GM18861 (cell line): ENCODE data around the gene TECRL.

ENCODE experiments used
- ATAC-seq: cut with Tn5 transposase; IDR thresholded peaks from one replicate; pipeline ENCODE4 v1.9.1; 2021; ENCODE audit not compliant: unreplicated experiment

The TECRL gene, protein sequence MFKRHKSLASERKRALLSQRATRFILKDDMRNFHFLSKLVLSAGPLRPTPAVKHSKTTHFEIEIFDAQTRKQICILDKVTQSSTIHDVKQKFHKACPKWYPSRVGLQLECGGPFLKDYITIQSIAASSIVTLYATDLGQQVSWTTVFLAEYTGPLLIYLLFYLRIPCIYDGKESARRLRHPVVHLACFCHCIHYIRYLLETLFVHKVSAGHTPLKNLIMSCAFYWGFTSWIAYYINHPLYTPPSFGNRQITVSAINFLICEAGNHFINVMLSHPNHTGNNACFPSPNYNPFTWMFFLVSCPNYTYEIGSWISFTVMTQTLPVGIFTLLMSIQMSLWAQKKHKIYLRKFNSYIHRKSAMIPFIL

DNA sequence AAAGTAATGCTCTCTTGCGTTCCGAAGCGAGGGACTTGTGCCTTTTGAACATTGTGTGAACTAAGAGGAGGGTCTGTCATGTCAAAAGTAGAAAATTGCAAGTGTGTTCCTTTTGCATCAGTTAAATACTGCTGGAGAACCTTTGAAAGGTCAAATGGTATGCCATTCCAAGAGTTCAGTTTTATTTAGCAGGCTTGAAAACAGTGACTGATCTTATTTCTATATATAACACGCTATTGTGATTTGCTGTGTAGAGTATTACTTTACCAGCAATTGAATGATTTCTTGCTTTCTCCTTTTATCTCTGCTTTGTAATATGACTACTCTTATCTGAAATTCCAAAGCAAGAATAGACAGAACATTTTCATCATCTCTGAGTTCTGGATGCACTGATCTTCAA lies at the start of gene TECRL:
Gene TECRL, minus strand, starts transcription at position 151 of the 400 bp plus-strand sequence. Its CDS starts 99 bp downstream, at position 52.
- ATAC-seq, result no peak

GRCh38 chr4:64432674-64433073 lies 23.4 kb upstream of the TECRL start:
- ATAC-seq, result no peak

GRCh38 chr4:64430933-64431332 lies 21.7 kb upstream of the TECRL start:
- ATAC-seq, result no peak

DNA sequence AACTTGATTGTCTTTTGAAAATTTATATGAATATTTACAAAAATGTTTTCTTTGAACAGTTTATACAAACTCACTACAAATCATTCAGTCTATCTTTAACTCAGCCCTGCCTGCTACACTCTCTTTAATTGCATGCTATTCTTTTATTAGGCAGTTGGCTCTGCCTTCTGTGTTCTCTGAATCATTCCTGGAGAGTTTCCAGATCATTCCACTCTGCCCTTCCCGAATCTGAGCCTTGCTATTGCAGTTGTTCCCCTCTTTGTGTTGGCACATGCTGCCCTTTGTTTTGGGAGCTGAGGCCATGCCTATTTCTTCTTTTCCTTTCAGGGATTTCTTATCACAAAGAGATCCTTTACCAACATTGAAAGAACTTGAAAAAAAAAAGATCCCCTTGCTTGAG lies 8.7 kb upstream of the TECRL start:
- ATAC-seq, result no peak

- no peak for ATAC-seq
These were observed 2.2 kb downstream of the TECRL start for GRCh38 chr4:64407000-64407399.

- no peak for ATAC-seq
These were observed 3.5 kb downstream of the TECRL start for GRCh38 chr4:64405761-64406160.

GRCh38 chr4:64402684-64403083 lies 6.6 kb downstream of the TECRL start:
- ATAC-seq, result no peak

DNA sequence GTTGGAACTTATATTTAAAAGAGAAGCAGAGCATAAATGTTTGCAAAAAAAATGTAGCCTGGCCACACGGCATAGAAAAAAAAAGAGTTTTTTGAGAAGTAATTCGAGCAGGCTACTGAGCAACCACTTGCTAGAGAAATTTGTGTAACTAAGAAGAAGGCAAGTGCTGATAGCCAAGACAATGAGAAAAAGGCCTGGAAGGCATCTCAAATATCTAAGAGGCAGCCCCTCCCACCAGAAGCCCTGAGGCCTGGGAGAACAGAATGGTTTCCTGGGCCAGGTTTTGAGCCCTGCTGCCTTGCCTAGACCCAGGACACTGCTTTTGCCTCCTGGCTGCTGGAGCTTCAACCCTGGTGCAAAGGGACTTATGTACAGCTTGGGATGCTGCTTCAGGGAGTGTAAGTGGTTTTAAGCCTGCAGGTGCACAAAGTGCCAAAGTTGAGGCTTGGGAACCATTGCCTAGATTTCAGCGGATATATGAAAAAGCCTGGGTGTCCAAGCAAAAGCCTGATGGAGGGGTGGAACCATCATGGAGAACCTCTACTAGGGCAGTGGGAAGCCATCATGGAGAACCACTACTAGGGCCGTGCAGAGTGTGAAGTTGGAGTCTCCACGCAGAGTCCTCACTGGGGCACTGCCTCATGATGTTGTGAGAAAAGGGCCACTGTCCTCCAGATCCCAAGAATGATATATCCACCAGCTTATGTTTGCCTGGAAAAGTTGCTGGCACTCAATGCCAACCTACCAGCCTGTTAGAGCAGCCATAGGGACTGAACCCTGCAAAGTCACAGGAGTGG lies 9.7 kb downstream of the TECRL start:
- ATAC-seq, result no peak

GRCh38 chr4:64394469-64394868 lies 14.8 kb downstream of the TECRL start:
- no peak for ATAC-seq

DNA sequence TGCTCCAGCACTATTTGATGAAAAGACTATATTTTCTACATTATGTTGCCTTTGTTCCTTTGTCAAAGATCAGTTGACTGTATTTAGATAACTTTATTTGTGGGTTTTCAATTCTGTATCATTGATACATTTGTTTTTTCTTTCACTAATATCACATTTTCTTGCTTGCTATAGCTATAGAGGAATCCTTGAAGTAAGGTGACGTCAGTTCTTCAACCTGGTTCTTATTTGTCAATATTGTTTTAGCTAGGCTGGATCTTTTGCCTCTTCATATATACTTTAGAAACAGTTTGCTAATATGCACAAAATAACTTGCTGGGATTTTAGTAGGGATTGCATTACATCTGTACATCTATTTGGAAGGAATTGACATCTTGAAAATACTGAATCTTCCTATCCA lies 21.0 kb downstream of the TECRL start:
- ATAC-seq, result no peak

DNA sequence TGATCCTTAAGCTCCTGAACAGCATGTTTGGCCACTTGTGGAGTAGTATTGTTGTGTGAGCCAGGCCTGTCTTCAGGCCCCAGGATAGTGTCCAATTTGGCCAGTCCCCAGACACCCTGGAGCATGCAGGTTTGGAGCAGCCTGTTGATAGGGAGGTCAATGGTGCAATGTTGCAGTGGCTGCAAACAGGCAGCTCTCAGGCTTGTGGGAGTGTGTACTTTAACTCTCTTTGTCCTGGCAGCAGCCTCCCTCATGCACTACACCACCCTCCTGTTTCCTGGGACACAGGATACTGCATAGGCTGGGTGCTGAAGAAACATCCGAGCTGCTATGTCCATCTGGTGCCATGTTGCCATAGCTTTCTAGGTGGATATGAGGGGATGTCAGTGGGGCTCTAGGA lies 24.0 kb downstream of the TECRL start:
- ATAC-seq, result no peak

GRCh38 chr4:64384237-64385203 lies 24.7 kb downstream of the TECRL start:
- ATAC-seq, result no peak

DNA sequence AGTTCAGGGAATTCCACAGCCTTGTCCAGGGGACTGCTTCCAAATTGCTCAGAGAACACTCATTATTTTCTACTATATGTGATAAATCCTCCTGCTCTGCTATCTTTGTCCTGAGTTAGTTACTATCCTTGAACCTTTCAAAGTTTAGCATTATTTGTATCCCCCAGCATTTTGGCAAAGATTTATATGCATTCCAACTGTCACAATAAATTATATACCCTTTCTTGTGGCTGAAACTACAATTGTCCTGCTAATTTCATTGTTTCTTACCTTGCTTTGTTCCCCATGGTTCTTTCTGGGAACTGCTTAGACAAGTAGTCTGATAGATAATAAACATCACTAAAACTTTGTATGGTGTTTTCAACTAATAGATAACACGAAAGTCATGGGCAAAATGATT lies 40.5 kb downstream of the TECRL start:
- no peak for ATAC-seq

DNA sequence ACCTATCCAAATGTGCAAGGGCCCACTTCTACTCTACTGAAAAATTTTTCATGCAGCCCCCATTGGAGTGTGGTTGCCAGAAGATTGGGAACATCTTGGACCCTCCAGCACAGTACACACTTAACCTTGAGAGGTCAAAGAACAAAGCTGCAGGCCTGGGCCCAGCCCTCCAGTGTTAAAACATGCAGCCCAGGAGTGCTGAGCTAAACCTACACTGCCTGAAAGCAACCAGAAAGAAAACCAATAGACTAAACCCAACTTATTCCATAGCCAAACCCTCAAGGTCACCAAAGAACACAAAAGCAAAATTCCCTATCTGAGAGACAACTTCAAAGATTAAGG lies 47.9 kb downstream of the TECRL start:
- ATAC-seq, result no peak

DNA sequence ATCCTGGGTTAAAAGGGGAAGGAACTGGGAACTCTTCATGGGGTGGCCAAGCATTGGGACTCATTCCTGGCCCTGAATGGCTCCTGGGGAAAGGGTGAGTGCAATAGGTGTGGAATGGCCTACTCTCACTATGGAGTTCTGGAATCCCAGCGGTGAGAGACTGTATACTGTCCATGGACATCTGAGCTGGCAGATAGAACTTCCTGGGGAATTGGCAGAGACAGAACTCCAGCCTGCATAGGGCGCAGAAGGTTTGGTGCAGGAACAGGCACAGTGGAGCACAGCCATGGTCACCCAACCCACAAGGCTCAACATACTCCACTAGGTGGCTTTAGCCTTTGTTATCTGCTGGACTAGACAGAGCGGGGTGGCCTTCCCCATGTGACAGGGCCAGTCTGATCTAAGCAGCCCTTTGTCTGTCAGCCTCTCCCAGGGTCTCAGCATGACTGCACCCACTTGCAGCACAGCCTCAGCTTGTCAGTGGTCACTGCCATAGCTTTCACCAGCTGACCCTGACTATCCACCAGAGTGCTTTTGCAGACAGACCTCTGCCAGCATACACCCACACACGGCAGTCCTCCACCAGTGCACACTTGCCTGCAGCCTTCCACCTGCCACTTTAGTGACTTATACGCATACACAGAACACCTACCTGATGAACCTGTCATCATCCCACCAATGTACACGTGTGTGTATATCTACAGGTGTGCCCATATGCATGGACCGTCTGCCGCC lies 48.4 kb downstream of the TECRL start:
- ATAC-seq, result no peak

GRCh38 chr4:64359489-64359888 lies 49.8 kb downstream of the TECRL start:
- no peak for ATAC-seq

GRCh38 chr4:64353904-64354303 lies 55.3 kb downstream of the TECRL start:
- ATAC-seq, result no peak

GRCh38 chr4:64341711-64342110 lies 67.5 kb downstream of the TECRL start:
- no peak for ATAC-seq

- no peak for ATAC-seq
These were observed 68.8 kb downstream of the TECRL start for GRCh38 chr4:64340218-64341110.

DNA sequence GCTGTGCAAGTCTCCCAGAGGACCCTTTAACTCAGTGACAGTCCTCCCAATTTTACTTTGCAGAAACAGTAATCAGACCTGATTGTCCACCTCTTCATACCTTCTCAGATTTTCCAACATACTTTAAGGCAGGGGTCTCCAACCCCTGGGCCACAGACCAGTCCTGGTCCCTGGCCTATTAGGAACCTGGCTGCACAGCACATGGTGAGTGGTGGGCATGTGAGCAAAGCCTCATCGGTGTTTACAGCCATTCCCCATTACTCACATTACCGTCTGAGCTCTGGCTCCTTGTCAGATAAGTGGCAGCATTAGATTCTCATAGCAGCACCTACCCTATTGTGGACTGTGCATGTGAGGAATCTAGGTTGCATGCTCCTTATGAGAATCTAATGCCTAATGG lies 74.3 kb downstream of the TECRL start:
- no peak for ATAC-seq
